A549 treated with DMSO at 1 μM for 4 hours (cell line): Measurements from ENCODE around the gene CACYBP. TPM values are rescaled to one million over a fixed set of nuclear protein-coding genes. Genes with fewer than 3 reads are reported as not detected.

Experiments
- total RNA-seq: library from RNA; stranded (reverse); fragments of 200-300 nt; extraction: Qiagen RNA extraction; gene quantifications from 5 replicates; pipeline ENCODE4 v1.2.3, GENCODE V29; 2022; ENCODE audit warnings: low read depth

CACYBP gene
- 189 to 200 TPM (median 192 TPM) in 5 replicates for total RNA-seq

GRCh38 chr1:174999936-175000696, at the start of gene CACYBP:
Gene CACYBP, plus strand, starts transcription at chr1:174999947. Its CDS starts 234 bp downstream, at chr1:175000181.

GRCh38 chr1:175023043-175023921, 23.5 kb downstream of the CACYBP start, which contains the start of gene MRPS14:
Gene MRPS14, minus strand, starts transcription at chr1:175023425. Its CDS starts 17 bp downstream, at chr1:175023408.

Other genes starting within 250 kb of the CACYBP start
- gene MRPS14, start 23.5 kb downstream of the CACYBP start, total RNA-seq, result 16.3 to 26.6 TPM (median 24.9 TPM) in 5 replicates
- gene TNN, start 67.9 kb downstream of the CACYBP start, total RNA-seq, result not detected in 5 replicates
- gene KIAA0040, start 192.8 kb downstream of the CACYBP start, total RNA-seq, result 0.42 to 0.83 TPM (median 0.49 TPM) in 5 replicates